Uterus (tissue), 2 donors: ENCODE data around the gene EGLN2.

Source experiments
- CTCF ChIP-seq, 4 experiments: fragments of 200-600 bp in 2 of 4; fragments of 450-650 bp in 2 of 4; sonication (generic) in 2 of 4; IDR thresholded peaks; one replicate each; pipeline ENCODE4 v1.5.1; 2016 to 2019; ENCODE audit warnings: antibody characterized with exemption in 4 of 4, mild to moderate bottlenecking in 2 of 4, moderate library complexity in 1 of 4
- POLR2A ChIP-seq, 2 donors: fragments of 450-650 bp; IDR thresholded peaks; one replicate each; pipeline ENCODE4 v1.6.1; 2016; ENCODE audit warnings: antibody characterized with exemption in 2 of 2, mild to moderate bottlenecking in 1 of 2, moderate library complexity in 1 of 2

- no peak for TF ChIP-seq CTCF (IDR thresholded peaks at IDR 0.05)
- no peak for TF ChIP-seq POLR2A (IDR thresholded peaks at IDR 0.05)
Observed at GRCh38 chr19:40774916-40775631, 23.9 kb upstream of the EGLN2 start, which contains the start of gene MIA.
